ENCODE measurements around the gene TAF4. TPM values are rescaled to one million over a fixed set of nuclear protein-coding genes. Genes with fewer than 3 reads are reported as not detected.

TAF4 gene
- total RNA-seq, 1 donor from 2014 or later, result 7.6 TPM

DNA sequence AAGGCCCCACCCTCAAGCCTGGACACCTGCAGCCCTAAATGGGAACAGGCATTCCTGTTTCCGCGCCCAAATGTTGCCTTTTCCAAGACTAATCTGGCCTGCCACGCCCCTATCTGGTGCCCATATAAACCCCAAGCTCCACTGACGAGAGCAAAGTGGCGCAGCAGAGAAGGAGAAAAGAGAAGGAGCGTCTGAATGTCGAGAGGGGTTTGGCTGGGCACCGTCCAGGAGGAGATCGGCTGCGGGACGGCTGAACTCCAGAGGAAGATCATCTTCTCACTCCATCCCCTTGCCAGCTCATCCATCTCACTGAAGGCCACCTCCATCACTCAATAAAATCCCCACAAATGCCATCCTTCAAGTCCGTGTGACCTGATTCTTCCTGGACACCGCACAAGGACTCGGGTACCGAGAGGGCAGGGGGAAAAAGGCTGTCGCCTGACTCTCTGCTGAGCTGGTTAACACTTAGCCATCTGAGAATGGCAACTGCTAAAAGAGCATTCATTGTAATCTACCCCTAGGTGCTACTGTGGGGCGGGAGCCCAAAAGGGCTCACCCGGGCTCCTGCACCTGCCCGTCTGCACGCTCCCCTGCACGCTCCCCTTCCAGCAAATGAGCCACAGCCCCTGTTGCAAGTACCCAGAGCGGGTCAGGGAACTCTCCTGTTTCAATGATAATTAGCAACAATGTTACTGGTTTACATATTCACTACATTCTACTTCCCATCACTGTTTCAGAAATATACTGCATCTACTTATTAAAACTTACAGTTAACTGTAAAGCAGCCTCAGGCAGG lies 23.5 kb downstream of the TAF4 start:
- DNase-seq, result no peak

DNA sequence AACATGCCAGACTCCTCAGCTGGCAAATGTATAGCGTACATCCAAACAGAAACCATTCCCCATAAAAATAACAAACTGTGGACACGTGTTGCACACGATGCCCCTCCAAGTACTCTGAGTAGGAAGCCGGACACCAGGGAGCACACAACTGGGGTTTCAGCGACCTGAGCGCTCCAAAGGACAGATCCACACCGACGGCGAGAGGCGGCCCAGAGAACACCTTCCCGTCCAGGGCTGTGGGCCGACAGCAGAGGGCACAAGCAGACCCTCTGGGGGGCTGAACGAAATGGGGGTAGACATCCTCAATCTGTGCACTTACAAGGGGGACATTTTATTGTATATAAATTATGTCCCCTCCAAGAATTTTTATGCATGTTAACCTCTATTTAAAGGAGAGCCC lies 24.7 kb downstream of the TAF4 start:
- DNase-seq, result no peak

DNA sequence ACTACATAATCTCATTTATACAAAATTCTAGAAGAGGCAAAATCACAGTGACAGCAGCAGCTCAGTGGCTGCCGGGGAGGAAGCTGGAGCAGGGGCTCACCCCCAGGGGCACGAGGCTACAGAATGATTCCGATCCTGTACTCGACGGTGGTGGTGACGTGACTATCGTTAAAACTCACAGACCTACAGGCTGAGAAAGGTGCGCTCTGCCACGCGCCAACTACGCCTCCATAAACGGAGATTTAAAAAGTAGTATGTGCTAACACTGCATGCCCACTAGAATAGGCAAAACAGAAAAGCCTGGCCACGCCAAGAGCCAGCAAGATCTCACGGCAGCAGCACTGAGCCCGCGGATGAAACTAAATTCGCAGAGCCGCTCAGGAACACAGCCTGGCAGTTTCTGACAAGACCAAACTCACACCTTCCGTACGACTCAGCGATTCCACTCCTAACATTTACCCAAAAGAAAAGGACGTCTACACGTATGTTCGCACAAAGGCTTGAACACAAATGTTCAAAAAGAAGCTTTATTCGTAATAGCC lies 25.2 kb downstream of the TAF4 start:
- no peak for DNase-seq

DNA sequence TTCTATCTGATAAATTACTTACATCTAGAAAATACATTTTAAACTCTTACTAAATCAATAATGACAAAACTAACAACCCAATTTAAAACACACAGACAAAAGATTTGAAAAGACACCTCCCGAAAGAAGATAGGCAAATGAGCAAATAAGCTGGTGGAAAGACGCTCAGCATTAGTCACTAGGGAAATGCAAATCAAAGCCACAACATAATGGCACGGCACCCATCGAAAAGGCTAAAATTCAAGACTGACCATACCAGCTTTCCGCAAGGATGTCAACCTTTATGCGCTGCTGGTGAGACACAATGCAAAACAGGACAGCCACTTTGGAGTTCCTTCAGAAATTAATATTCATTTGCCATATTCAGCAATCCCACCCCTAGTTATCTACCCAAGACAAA lies 25.9 kb downstream of the TAF4 start:
- DNase-seq, result no peak

DNA sequence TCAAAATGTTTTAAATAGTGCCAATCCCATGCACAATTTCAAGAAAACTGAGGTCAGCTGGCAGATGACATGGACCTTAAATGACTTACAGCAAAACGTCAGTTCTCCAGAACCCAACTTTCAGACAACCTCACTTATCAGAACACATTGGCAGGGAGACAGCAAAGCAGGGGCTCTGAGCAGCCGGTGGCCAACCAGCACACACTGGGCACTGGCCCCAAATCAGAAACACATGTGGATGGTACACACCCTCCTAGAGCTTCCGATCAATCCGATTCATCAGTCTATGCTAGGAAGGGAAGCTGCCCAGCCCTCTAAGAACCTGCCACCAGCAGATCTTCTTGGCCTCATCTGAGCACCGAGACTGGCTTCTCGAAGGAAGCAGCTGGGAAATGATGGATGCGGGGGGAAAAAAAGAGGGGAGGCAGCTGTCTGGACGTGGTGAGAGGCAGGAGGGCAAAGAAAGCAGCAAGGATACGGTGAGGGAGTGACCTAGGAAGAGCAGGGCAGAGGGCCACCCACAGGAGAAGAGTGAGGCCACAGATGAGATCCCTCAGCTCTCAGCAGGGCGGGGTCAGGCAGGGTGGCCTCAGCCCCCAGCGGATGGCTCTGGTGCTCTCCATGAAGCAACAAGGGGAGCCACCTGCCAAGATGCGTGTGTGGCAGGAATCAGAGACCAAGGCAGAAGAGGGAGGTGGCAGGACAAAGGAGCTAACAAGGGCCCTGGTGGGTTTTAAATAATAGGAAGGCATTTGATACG lies 32.9 kb downstream of the TAF4 start:
- no peak for DNase-seq

DNA sequence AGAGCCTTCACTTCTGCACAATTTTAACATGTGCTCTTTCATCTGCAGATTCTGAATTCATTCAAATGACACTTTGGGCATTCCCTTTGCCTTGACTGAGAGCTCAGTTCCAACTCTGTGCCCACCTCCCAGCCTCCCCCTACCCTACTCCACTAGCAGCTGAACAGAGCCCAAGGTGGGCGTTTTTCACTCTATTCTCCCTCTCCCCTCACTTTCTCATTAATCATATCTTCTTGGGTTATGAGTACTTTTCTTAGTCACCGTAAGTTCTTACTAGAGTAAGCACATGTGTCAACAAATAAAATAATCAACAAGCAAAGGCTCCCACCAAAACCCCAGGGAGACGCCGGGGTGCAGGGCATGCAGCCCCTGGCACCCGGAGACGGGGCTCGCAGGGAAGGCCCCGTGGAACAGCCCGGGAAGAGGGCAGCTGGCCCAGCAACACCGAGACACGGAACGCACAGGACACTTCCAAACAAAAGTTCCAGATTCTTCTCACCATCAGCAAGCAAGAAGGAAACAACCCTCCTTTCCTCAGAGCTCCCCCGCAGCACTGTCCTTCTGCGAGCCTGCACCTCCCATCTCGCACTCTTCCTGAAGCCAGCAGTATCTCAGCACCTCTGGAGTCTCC lies 34.1 kb downstream of the TAF4 start:
- no peak for DNase-seq

DNA sequence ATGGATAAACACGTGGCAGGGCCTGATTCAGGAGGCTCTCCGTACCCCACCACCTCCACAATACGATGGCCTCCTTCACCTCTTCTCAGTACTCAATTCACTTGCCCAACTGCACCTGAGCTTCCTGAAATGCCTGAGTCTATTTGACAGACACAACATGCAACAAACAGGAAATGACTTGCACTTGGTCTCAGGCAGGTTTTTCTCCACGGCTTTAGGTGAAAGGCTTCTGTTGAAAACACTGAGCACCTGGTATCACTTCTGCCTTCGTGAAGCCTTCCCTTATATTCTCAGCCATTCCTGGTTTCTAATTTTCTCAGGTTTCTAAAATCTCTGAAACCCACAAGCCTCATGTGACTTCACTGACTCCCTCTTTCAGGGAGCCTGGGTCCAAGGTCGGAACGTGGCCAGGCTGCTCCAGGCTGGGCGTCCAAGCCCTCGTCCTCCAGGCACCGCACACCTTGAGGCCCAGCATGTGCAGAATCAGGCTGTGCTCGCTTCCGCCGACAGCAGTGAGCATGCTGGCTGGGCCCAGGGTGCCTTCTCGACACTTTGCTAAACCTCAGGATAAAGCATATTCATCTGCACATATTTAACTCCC lies 34.7 kb downstream of the TAF4 start:
- no peak for DNase-seq

DNA sequence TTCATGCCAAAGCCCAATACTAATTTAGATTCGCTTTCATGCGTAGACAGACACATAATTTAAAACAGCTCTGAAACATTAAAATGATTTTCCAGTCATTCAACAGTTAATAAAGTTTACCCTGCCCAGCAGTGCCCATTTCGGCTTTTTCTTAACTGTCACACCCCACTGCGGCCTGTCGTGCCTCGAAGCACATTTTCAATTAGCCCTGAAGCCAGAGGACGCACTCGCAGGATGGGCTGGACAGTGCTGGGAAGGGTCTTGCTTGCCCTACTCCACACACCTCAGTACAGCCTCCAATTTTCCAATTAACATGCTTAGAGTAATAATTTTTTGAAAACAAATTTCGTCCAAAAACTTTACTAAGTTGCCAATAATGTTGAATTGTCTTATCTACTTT lies 35.3 kb downstream of the TAF4 start:
- no peak for DNase-seq

DNA sequence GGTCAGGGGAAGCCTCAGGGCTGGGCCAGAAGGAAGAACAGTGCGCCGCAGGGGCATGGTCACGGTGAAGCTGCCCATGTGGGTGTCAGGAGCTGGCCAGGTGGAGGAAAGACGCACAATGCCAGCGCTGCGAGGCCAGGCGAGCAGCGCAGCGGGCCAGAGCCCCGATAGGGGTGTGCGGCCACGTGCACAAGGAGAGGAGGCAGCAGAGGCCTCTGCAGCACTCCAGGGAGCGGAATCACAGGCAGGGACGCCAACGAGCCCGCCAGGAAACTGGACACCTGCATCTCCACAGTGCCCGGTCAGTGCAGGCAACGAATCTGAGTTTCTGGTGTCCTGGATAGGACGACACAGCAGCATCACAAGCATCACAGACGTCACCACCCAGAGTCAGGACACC lies 35.7 kb downstream of the TAF4 start:
- no peak for DNase-seq

DNA sequence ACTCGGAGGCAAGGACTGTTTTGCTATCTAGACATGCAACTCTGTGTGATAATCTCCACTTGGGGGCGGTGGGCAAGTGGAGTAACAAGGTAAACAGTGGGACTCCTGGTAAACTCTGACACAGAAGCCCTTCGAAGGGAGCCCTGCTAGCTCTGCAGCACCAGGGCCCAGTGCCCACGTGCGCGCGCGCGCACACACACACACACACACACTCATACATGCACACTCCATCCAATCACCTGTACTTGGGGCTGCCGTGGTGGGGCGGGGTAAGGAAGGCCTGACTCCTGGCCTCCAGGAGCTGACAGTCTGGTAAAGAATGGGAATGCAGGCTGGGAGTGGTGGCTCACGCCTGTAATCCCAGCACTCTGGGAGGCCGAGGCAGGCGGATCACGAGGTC lies 36.4 kb downstream of the TAF4 start:
- no peak for DNase-seq

DNA sequence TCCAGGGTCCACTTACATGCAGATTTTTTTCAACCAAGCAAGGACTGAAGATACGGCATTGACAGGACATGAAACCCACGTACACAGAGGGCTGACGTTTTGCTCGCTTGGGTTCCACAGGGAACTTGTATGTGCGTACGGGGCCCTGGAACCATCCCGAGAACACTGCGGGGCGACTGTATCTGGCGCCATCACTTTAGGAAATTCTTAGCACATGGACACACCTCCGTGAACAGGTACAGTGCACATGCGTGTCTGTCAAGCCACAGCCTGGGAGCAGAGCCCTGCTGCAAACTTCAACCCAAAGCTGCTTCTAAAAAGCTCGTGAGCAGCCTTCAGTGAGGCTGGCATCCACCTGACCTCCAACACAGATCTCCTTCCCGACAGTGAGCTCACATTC lies 37.3 kb downstream of the TAF4 start:
- no peak for DNase-seq

DNA sequence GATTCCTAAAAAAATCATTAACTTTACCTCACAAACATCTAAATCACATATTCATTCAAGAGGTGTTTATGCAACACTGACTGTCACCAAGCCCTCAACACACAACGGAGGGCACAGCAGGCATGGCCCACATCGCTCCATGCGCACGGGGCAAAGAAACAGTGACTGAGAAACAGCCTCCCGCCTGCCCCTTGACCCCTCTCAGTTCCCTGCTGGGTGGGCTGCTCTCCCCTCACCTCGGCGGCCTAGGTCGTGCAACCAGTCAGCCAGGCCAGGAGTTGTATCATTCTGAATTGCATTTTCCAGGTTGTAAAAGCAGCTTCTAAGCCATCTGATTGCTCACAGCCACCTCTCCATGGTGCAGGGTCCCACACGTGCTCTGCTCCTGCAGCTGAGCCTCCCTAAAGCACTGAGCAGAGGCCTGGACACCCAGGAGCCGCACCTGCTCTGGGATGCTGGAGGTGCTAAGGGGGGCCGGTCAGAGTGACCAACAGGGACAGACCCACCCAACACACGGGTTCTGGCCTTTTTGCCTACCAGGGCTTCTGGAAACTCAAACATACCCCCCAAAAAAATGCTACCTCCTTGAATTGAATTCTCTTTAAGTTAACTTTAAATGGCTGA lies 37.9 kb downstream of the TAF4 start:
- no peak for DNase-seq

DNA sequence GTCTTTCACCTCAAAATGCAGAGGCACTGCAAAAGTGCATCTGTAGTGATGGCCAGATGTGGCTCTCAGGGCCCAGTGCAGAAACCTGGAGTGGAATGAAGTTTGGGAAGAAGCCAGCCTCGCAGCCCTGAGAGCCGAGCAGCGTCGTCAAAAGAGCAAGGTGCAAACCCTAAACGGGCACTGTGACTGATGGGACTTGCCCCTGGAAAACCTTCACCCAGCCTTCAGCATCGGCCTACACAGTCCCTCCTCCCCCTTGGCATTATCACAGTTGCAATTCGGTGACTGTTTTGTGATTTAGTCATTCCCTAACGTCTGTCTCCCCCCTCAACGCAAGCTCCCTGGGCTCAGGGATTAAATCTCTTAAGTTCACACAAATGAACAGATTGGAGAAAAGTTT lies 38.6 kb downstream of the TAF4 start:
- no peak for DNase-seq

DNA sequence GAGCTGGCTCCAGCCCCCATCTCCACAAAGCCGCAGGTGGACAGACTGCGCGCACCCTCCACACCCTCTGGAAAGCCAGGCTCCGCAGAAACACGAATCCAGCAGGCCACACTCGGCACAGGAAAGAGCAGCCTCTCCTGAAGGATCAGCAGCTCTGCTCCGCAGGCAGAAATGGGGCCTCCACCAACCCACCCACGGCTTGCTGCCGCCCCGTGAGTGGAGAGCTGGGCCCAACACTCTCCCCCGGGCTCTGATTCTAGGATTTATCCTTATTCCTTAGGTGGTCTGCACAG lies 39.2 kb downstream of the TAF4 start:
- DNase-seq, result no peak

DNA sequence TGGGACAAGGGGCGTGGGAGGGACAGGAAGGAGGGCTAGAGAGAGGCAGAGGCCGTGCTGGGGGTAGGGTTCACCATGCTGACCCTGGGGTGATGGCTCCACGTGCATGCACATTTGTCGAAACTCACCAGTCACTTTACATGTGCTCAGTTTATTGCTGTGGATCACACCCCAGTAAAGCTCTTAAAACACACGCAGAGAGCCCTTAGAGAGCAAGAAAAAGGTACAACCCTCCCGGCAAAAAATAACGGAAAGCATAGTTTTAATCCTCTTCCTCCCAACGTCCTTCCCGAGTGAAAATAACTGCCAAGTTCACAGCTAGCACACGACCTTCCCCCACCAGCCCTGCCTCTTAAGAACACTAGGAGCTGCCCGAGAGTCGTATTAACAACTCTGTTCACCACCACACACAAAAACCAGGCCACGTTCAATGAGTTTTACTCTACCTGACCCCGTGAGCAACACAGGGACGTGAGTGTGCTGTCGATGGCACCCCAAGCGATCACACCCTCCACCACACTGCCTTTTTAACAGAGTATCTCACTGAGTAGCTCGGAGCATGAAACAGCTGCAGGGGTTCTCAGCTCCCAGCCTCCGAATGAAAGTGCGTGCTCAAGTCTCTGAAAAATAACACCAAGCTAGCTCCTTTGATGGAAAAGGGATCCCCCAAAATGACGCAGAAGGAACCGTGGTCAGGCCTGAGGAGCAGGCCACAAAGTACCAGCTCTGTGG lies 39.7 kb downstream of the TAF4 start:
- peak; percentile 12 for DNase-seq

DNA sequence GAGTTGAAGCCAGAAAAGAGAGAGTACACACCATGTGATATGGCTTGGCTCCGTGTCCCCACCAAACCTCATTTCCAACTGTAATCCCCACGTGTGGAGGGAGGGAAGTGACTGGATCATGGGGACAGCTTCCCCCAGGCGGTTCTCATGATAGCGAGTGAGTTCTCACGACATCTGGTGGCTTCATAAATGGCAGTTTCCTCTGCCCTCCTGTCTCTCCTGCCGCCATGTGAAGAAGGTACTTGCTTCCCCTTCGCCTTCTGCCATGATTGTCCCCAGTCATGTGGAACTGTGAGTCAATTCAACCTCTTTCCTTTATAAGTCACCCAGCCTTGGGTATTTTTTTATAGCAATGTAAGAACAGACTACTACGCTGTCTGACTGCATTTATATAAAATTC lies 40.3 kb downstream of the TAF4 start:
- DNase-seq, result no peak

DNA sequence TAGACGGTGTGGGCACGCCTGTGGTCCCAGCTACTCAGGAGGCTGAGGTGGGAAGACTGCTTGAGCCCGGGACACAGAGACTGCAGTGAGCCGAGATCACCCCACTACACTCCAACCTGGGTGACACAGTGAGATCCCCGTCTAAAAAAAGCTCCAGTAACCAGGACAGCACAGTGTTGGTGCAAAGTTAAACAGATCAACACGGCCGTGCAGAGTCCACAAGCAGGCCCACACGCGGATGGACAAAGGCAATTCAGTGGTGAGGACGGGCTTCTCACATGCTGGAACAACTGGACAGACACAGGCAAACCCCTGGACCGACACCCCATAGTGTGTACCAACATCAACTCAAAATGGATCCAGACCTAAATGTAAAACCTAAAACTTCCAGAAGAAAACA lies 41.7 kb downstream of the TAF4 start:
- no peak for DNase-seq

DNA sequence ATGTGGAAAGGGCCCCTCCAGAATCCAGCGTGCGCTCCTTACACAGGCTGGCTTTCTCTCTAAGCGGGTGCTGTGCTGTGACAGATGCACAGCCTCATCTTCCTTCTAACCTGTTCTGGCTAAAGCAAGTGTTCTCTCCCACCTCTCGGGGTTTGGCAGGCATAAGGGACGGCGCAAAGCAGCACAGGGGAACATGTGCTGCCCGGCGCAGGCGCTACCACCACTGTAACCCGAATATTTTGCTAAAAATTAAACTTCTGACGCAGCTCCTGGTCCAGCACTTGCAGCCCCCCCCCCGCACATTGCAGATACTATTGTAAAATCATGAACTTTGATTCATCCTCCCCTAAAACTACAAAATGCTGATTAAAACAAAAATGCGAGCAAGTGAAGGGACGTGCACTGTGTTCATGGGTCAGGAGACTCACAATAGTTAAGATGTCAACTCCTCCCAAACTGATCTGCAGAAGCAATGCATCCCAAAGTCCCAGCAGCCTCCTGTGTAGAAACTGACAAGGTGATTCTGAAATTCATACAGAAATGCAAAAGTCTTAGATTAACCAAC lies 43.0 kb downstream of the TAF4 start:
- DNase-seq, result no peak

DNA sequence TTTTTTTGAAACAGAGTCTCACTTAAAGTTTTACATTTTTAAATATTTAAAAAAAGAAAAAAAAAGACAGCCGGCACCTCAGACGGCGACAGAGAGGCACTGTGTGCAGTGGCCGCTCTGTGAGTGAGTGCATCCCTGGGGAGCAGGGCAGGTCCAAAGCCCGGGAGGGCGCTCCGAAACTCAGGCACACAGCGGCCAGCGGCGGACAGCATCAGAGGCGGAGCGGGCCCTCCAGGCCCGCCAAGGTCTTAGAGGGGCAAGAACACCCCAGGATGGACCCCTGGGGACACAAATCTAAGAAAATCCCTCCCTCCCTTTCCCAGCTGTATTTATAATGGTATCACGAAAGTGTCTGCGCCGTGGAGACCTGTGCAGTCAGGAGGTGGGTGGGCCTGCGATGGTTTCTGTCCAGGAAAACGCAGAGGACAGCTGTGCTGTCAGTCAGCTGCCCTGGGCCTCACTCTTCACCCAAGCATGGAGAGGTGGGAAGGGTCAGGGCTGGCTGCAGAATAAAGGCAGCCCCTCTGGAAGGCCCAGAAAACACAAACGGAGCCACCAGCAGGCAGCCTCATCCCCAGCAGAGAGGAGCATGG lies 43.8 kb downstream of the TAF4 start:
- no peak for DNase-seq

DNA sequence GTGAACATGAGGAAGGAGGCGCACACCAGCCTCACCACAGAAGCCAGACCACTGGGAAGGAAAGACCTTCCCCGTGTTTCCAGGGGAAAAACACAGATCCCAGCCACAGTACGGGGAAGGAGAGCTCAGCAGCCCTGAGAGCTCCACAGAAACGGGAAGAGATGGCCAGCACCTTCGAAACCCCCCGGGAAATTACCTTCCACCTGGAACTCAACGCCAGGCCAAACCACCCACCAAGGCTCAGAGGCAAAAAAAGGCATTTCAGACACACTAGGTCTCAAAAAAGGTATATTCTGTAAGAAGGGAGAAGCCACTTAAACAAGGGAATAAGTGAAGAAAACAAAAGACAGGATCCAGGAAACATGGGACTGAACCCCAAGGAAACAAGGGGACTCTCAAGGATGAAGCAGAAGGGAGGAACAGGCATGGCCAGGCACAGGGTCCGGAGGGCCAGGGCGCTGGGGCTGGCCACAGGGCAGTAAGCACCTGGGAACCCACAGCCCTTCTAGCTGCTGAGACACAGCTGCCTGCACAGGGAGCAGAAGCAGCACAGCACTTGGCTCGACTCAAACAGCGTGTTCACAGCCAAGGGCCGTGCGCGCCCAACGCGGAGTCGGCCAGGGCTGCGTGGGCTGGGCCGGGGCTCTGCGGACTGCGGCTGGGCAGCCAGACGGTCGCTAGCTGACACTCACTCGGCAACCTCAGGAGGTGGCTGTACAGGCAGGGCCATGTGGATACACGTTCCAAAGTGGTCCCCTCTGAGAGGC lies 44.6 kb downstream of the TAF4 start:
- DNase-seq, result no peak
